Transverse colon (tissue), 4 donors: ENCODE data around the gene PTPRN2.

Experiments
- EP300 ChIP-seq: sonication (generic); formaldehyde crosslinking; IDR thresholded peaks from one replicate; pipeline ENCODE4 v1.6.1; 2017; ENCODE audit warnings: antibody characterized with exemption, low read depth
- POLR2A ChIP-seq: fragments of 450-650 bp; IDR thresholded peaks from one replicate; pipeline ENCODE4 v1.6.1; 2016; ENCODE audit warnings: antibody characterized with exemption, mild to moderate bottlenecking, moderate library complexity
- POLR2AphosphoS5 ChIP-seq, 3 donors: sonication (generic); formaldehyde crosslinking; IDR thresholded peaks; one replicate each; pipeline ENCODE4 v1.6.1; 2016; ENCODE audit warnings: antibody characterized with exemption in 3 of 3
- TF ChIP-seq, protein P1 (sequence below), 5 experiments: fragments of 200-600 bp in 3 of 5; fragments of 450-650 bp in 2 of 5; sonication (generic) in 3 of 5; IDR thresholded peaks; 1 replicate in 2 of 5; 2 replicates in 3 of 5; pipeline ENCODE4 v1.5.1; 2016 to 2017; ENCODE audit warnings: antibody characterized with exemption in 5 of 5, inconsistent platforms in 3 of 5, mild to moderate bottlenecking in 2 of 5, moderate library complexity in 1 of 5

DNA sequence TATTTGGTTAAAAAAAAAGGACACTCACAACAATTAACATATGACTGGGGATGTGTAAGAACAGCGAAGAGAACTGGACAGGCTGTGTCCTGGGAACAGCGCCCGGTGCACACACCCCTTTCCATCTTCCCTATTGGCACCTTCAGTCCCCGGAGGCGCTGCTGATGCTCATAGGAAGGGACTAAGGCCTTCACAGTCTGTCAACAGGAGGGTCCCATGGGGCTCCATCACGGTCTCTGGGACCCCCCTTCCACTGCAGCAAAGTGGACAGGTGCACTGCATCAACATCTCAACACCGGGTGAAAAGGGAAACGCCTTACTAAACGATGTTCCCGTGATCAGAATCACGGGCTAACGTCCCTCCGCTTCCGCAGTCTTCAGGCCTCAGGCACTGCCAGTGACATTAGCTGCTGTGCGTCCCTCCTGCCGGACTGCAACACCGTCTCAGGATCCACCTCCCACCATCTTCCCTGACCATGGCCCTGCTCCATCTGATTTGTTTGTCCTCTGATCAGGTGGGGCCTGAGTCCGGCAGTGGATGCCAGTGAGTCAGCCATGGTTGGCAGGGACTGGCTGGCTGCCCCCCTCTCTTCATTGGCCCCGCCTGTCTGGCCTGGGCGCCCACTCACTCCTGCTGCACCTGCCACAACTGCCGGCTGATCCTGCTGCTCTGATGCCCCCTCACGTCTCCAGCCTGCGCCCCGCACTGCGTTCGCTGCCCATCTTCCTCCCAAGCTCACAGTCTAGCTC lies 636.1 kb downstream of the PTPRN2 start:
- TF ChIP-seq, protein P1, sequence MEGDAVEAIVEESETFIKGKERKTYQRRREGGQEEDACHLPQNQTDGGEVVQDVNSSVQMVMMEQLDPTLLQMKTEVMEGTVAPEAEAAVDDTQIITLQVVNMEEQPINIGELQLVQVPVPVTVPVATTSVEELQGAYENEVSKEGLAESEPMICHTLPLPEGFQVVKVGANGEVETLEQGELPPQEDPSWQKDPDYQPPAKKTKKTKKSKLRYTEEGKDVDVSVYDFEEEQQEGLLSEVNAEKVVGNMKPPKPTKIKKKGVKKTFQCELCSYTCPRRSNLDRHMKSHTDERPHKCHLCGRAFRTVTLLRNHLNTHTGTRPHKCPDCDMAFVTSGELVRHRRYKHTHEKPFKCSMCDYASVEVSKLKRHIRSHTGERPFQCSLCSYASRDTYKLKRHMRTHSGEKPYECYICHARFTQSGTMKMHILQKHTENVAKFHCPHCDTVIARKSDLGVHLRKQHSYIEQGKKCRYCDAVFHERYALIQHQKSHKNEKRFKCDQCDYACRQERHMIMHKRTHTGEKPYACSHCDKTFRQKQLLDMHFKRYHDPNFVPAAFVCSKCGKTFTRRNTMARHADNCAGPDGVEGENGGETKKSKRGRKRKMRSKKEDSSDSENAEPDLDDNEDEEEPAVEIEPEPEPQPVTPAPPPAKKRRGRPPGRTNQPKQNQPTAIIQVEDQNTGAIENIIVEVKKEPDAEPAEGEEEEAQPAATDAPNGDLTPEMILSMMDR (IDR thresholded peaks at IDR 0.05): no peak
- TF ChIP-seq EP300: no peak
- TF ChIP-seq POLR2AphosphoS5 (IDR thresholded peaks at IDR 0.05): no peak
- no peak for TF ChIP-seq POLR2A
